ENCODE measurements around the gene CFAP47. TPM values are rescaled to one million over a fixed set of nuclear protein-coding genes. Genes with fewer than 3 reads are reported as not detected.

Gene CFAP47
- total RNA-seq, 1 donor from 2014 or later: 0.13 TPM

DNA sequence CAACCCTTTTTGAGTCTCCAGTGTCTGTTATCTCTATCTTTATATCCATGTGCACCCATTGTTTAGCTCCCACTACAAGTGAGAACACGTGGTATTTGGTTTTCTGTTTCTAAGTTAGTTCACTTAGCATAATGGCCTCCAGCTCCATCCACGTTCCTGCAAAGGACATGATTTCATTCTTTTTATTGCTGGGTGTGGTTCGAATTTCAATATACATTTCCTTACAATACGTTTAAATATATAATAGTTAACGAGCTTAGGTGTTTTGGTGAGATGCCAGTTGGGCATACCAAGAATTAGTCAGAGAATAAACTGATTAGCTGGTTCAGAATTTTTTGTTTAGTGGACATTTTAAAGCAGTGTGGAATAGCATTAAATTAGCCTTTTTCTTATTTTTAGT lies 196.7 kb downstream of the CFAP47 start:
- H3K9me3 Mint-ChIP-seq: peaks cover 12% of the 10 kb centered on the region

DNA sequence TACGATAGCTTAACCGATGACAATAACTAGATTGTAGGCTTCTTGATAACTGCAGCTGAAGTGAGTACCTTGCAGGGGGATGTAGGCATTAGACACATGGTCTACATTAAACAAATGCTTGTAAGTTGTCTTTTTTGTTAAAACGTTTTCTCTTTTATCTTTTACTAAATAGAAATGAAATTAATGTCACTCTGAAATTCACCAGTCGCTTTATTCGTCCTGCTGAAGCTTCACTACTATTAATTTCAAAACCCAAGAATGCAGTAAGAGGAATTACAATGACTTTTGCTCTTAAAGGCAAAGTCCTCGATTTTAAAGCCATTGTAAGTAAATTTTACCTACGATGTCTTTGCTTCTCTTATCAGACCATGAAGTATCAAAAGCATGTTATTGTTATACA lies 239.7 kb downstream of the CFAP47 start:
- no peaks in the 10 kb centered on the region for H3K9me3 Mint-ChIP-seq
- Histone ChIP-seq H2AFZ (replicated peaks) (no peak overlapping the region), H3K4me3 (no peak overlapping the region), H3F3A (ENCODE audit: low read depth) (no peaks in the 10 kb centered on the region), H3K9me3 (ENCODE audit: low read depth) (peaks cover 5% of the 10 kb centered on the region), H3K4me2 (no peak overlapping the region), H3K27ac (no peak overlapping the region), H3K27me3 (no peaks in the 10 kb centered on the region), H3K79me2 (ENCODE audit: low read depth) (no peaks in the 10 kb centered on the region), H3K36me3 (no peaks in the 10 kb centered on the region), H4K20me1 (ENCODE audit: low read depth) (no peaks in the 10 kb centered on the region), H3K4me1 (no peaks in the 10 kb centered on the region), H3K9ac (no peak overlapping the region)
- no peak overlapping the region for H3K27ac Mint-ChIP-seq
- no peak for DNase-seq (ENCODE audit: low spot score)
- no peaks in the 10 kb centered on the region for H3K27me3 Mint-ChIP-seq (ENCODE audit: insufficient read depth, low read depth)
- H3K36me3 Mint-ChIP-seq: no peaks in the 10 kb centered on the region
- no peak overlapping the region for H3K4me3 Mint-ChIP-seq
- H3K4me1 Mint-ChIP-seq: no peaks in the 10 kb centered on the region
- TF ChIP-seq EZH2phosphoT487 (IDR thresholded peaks at IDR 0.05) (no peak), CTCF (IDR thresholded peaks at IDR 0.05) (no peak), EZH2 (IDR thresholded peaks at IDR 0.05) (no peak)

More for the DNA sequence above, 196.7 kb downstream of the CFAP47 start:
- no peaks in the 10 kb centered on the region for H3K4me1 ChIP-seq
- Mint-ChIP-seq H3K27me3 (ENCODE audit: insufficient read depth, low read depth) (no peaks in the 10 kb centered on the region), H3K27ac (no peak overlapping the region), H3K4me3 (no peak overlapping the region), H3K36me3 (no peaks in the 10 kb centered on the region), H3K4me1 (no peaks in the 10 kb centered on the region)
- TF ChIP-seq CTCF (IDR thresholded peaks at IDR 0.05): no peak
- TF ChIP-seq EZH2phosphoT487 (IDR thresholded peaks at IDR 0.05): no peak
- no peak for TF ChIP-seq EZH2 (IDR thresholded peaks at IDR 0.05)
- no peak overlapping the region for H3K4me3 ChIP-seq
- H4K20me1 ChIP-seq (ENCODE audit: low read depth): no peaks in the 10 kb centered on the region
- H3K27ac ChIP-seq: no peak overlapping the region
- no peaks in the 10 kb centered on the region for H3F3A ChIP-seq (ENCODE audit: low read depth)
- peaks cover 3% of the 10 kb centered on the region for H3K9me3 ChIP-seq (ENCODE audit: low read depth)
- no peak overlapping the region for H2AFZ ChIP-seq (replicated peaks)
- no peaks in the 10 kb centered on the region for H3K27me3 ChIP-seq
- no peaks in the 10 kb centered on the region for H3K79me2 ChIP-seq (ENCODE audit: low read depth)
- DNase-seq (ENCODE audit: low spot score): no peak
- no peak overlapping the region for H3K4me2 ChIP-seq
- no peaks in the 10 kb centered on the region for H3K36me3 ChIP-seq
- H3K9ac ChIP-seq: no peak overlapping the region

GRCh38 chrX:36160081-36160480 lies 240.5 kb downstream of the CFAP47 start:
- Mint-ChIP-seq H3K27ac (no peak overlapping the region), H3K4me3 (no peak overlapping the region), H3K4me1 (no peaks in the 10 kb centered on the region), H3K9me3 (no peaks in the 10 kb centered on the region), H3K27me3 (ENCODE audit: insufficient read depth, low read depth) (no peaks in the 10 kb centered on the region), H3K36me3 (no peaks in the 10 kb centered on the region)
- Histone ChIP-seq H3K27ac (no peak overlapping the region), H3K9ac (no peak overlapping the region), H3K9me3 (ENCODE audit: low read depth) (peaks cover 5% of the 10 kb centered on the region), H2AFZ (replicated peaks) (no peak overlapping the region), H4K20me1 (ENCODE audit: low read depth) (no peaks in the 10 kb centered on the region), H3K27me3 (no peaks in the 10 kb centered on the region), H3K79me2 (ENCODE audit: low read depth) (no peaks in the 10 kb centered on the region), H3K4me2 (no peak overlapping the region), H3F3A (ENCODE audit: low read depth) (no peaks in the 10 kb centered on the region), H3K36me3 (no peaks in the 10 kb centered on the region), H3K4me3 (no peak overlapping the region), H3K4me1 (no peaks in the 10 kb centered on the region)
- no peak for DNase-seq (ENCODE audit: low spot score)
- TF ChIP-seq EZH2phosphoT487 (IDR thresholded peaks at IDR 0.05) (no peak), EZH2 (IDR thresholded peaks at IDR 0.05) (no peak), CTCF (IDR thresholded peaks at IDR 0.05) (no peak)

All from neural progenitor cell (in vitro differentiated cells).